K562 (cell line): ENCODE measurements around the gene PPARD. TPM values are rescaled to one million over a fixed set of nuclear protein-coding genes. Genes with fewer than 3 reads are reported as not detected.

Experiments used
- CHD7 ChIP-seq: fragments of 200-600 bp; sonication (generic); IDR thresholded peaks from one replicate; pipeline ENCODE4 v1.6.1; 2012; ENCODE audit warnings: mild to moderate bottlenecking, low read depth, low read length, inconsistent platforms
- CXXC5 ChIP-seq: fragments of 250-450 bp; sonication (Bioruptor Pico); IDR thresholded peaks from 2 replicates; pipeline ENCODE4 v1.8.0; 2022; ENCODE audit warnings: inconsistent platforms, mild to moderate bottlenecking, moderate library complexity
- ILF3 ChIP-seq: fragments of 450-650 bp; IDR thresholded peaks from 2 replicates; pipeline ENCODE4 v1.6.1; 2018; ENCODE audit warnings: antibody characterized with exemption, mild to moderate bottlenecking, moderate library complexity, borderline replicate concordance
- JUND ChIP-seq, 2 experiments: IDR thresholded peaks; 2 replicates in 1 of 2; 3 replicates in 1 of 2; pipeline ENCODE4 v1.6.1; 2011; ENCODE audit warnings: borderline replicate concordance in 2 of 2, low read depth in 2 of 2, low read length in 2 of 2, improper control_type of control experiment in 1 of 2, missing biosample characterization in 1 of 2, missing genetic modification characterization in 1 of 2, missing genetic modification reagents in 1 of 2
- NFATC3 ChIP-seq: fragments of 450-650 bp; IDR thresholded peaks from 2 replicates; pipeline ENCODE4 v1.6.1; 2017; ENCODE audit warnings: mild to moderate bottlenecking
- RFX1 ChIP-seq: fragments of 450-650 bp; IDR thresholded peaks from 2 replicates; pipeline ENCODE4 v1.6.1; 2016; ENCODE audit warnings: mild to moderate bottlenecking, moderate library complexity
- STAG1 ChIP-seq: sonication (generic); formaldehyde crosslinking; IDR thresholded peaks from 2 replicates; pipeline ENCODE4 v1.5.0; 2020; ENCODE audit warnings: missing genetic modification reagents, borderline replicate concordance
- ZBTB49 ChIP-seq: sonication (generic); formaldehyde crosslinking; IDR thresholded peaks from 2 replicates; pipeline ENCODE4 v1.8.0; 2022; ENCODE audit warnings: missing genetic modification reagents, mild to moderate bottlenecking, borderline replicate concordance
- polyA plus RNA-seq, 8 experiments: library from polyadenylated mRNA; depleted of rRNA in 4 of 8; stranded (reverse) in 5 of 8; unstranded in 3 of 8; fragments of >200 nt; fragmentation: Nextera tagmentation in 2 of 8; fragmentation: Illumina TruSeq in 1 of 8; extraction: Ambion mirVana in 2 of 8; extraction: Trizol in 1 of 8; gene quantifications; 2 replicates each; pipeline versions ENCODE4 v1.2.1 to v1.2.3, GENCODE V29; 2011 to 2014; ENCODE audit warnings: inconsistent platforms in 1 of 8, missing spikeins in 1 of 8
- total RNA-seq, 7 experiments: library from RNA; depleted of rRNA in 6 of 7; stranded (reverse); fragments of >200 nt in 6 of 7; fragmentation: Illumina TruSeq in 2 of 7; extraction: Trizol in 2 of 7; gene quantifications; 2 replicates each; pipeline versions ENCODE4 v1.2.1 to v1.2.3, GENCODE V29; 2011 to 2021; ENCODE audit warnings: low replicate concordance in 1 of 7

PPARD gene
- total and polyA plus RNA-seq, 9 of the 15 experiments (the other 6 are each of a cell fraction or from before 2014, with no cell fraction given): 0.14 to 13.2 (median 3.8) TPM

GRCh38 chr6:35402856-35403191, 60.5 kb downstream of the PPARD start (continued):
- TF ChIP-seq CHD7 (no peak), STAG1 (no peak), ZBTB49 (no peak), NFATC3 (no peak), JUND (IDR thresholded peaks at IDR 0.05; ENCODE audit: borderline replicate concordance, low read depth, low read length) (no peak), JUND (tag; IDR thresholded peaks at IDR 0.05; ENCODE audit: borderline replicate concordance, low read depth, low read length) (no peak), ILF3 (no peak), RFX1 (no peak), CXXC5 (CRISPR knock-in tag) (no peak)
